GM19099 (cell line): ENCODE measurements around the gene BRD2.

Experiments
- POLR2A ChIP-seq: IDR thresholded peaks from 3 replicates; pipeline ENCODE4 v1.6.1; 2011; ENCODE audit warnings: low read depth; ENCODE audit not compliant: insufficient read length; ENCODE audit errors: extremely low read depth

BRD2 gene

DNA sequence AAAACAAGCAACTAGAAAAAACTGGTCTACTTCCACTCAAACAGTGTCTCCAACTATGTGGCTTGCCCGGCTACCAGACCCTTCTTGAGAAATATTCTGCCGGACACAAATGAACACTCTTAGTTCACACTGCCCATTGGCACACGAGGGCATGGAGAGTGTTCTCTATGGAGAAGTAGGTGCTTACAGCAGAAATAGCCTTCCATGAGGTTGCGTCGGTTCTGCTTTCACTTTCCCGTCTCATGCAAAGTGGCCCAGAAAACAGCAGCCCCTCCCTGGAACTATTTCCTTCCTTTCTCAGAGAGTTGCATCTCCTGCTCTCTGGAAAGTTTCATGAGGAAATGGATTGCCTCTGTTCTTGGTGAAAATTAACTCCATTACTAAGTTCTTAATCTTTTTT, 50.5 kb downstream of the BRD2 start:
- TF ChIP-seq POLR2A: peak; percentile 16

DNA sequence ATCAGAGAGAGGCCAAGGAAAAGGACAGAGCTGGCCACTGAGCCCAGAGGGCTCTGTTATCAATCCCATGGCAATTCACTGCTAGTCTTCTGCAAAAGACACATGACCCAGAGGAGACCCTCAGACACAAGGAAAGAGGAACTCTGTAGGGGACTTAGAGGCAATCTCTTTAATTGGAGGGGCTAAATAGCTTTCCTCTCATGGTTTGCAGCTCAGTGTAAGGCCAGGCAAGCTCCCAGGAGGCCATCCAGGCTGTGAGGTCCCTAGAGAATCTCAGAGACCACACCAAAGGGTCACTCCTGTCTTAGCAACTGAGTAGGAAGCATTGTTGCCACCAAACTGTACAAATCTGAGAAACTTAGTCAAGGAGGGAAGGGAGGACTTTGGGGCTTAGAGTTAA, 51.0 kb downstream of the BRD2 start:
- TF ChIP-seq POLR2A: no peak

DNA sequence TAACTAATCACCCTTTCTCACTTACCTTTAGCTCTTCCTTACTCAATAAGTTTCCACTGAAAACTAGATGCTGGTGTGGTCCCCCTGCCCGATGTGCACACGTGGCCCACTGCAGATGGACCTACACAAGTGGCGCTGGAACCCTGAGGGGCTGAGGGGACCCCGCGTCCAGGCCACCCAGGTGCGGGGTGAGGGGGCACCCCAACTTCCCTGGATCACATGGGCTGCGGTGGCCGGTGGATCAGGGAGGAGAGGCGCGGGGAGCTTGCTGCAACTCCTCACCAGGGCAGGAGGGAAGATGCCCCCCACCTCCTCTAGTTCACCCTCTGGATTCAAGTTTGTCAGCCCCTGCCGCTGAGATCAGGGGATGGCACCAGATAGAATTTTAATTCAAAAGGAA, 53.5 kb downstream of the BRD2 start:
- TF ChIP-seq POLR2A: no peak

GRCh38 chr6:33023536-33023935, 55.1 kb downstream of the BRD2 start:
- TF ChIP-seq POLR2A: no peak

- no peak for TF ChIP-seq POLR2A
These were observed 56.1 kb downstream of the BRD2 start for GRCh38 chr6:33024521-33024920.

DNA sequence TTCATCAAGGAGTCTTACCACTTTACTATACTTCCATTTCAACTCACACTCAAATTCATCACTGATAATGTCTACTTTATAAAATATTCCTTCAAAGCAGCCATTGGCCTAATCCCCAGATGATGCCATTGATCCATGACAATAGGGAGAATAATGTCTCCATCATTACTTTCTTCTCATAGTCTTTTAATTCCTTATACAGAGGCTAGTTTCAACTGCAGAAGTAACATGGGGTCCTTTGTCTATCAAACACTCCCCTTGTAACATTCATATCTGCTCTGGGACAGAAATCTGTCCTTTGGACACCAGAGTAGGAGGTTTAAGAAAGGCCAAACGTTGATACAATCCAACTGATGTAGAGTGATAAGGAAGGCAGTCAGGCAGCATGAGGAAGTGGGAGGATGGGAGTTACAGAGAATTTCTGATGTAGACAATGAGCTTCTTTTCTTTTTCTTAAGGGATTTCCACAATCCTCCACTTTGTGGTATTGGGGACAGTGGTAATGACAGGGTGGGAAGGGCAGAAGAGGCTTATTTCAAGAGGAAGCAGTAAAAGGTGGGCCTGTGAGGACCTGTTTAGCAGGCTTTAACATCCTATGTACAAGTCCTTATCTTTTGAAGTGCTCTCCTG, 59.9 kb downstream of the BRD2 start:
- peak; percentile 2 for TF ChIP-seq POLR2A

- peak; percentile 84 for TF ChIP-seq POLR2A
These were observed 61.2 kb downstream of the BRD2 start for GRCh38 chr6:33029328-33030184.

GRCh38 chr6:33030245-33030644, 61.9 kb downstream of the BRD2 start:
- TF ChIP-seq POLR2A: no peak
